Skin of body (tissue), 2 donors: ENCODE data around the gene TMEM114. TPM values are rescaled to one million over a fixed set of nuclear protein-coding genes. Genes with fewer than 3 reads are reported as not detected.

Source experiments
- DNase-seq: peaks from one replicate; lab custom pipeline; 2025; lab: John Stamatoyannopoulos, UW
- total RNA-seq: library from RNA; depleted of rRNA; stranded (reverse); fragments of >200 nt; gene quantifications from one replicate; pipeline ENCODE4 v1.2.3, GENCODE V29; 2014

TMEM114 gene
- total RNA-seq, 1 donor from 2014 or later = not detected

- DNase-seq = no peak
Observed at GRCh38 chr16:8611886-8612600, 21.7 kb upstream of the TMEM114 start.

GRCh38 chr16:8611122-8611521, 20.8 kb upstream of the TMEM114 start:
- DNase-seq = no peak

- DNase-seq = no peak
Observed at GRCh38 chr16:8607214-8607613, 16.9 kb upstream of the TMEM114 start.

- DNase-seq = no peak
Observed at GRCh38 chr16:8605554-8605953, 15.2 kb upstream of the TMEM114 start.

- no peak for DNase-seq
Observed at GRCh38 chr16:8600144-8600775, 9.9 kb upstream of the TMEM114 start.

- no peak for DNase-seq
Observed at GRCh38 chr16:8596581-8596980, 6.3 kb upstream of the TMEM114 start.

- DNase-seq = no peak
Observed at GRCh38 chr16:8595783-8596182, 5.5 kb upstream of the TMEM114 start.

GRCh38 chr16:8594149-8594666, 3.9 kb upstream of the TMEM114 start:
- DNase-seq = no peak

- DNase-seq = no peak
Observed at GRCh38 chr16:8591451-8591850, 1.1 kb upstream of the TMEM114 start.

- no peak for DNase-seq
Observed at GRCh38 chr16:8590811-8591210, 500 bp upstream of the TMEM114 start.

GRCh38 chr16:8589057-8589899, 1.0 kb downstream of the TMEM114 start:
- no peak for DNase-seq

- DNase-seq = no peak
Observed at GRCh38 chr16:8588682-8589056, 1.6 kb downstream of the TMEM114 start.

- DNase-seq = no peak
Observed at GRCh38 chr16:8587065-8587464, 3.2 kb downstream of the TMEM114 start.

- no peak for DNase-seq
Observed at GRCh38 chr16:8585857-8586256, 4.5 kb downstream of the TMEM114 start.

- DNase-seq = no peak
Observed at GRCh38 chr16:8585041-8585440, 5.3 kb downstream of the TMEM114 start.

- no peak for DNase-seq
Observed at GRCh38 chr16:8583732-8584131, 6.6 kb downstream of the TMEM114 start.

GRCh38 chr16:8583199-8583598, 7.1 kb downstream of the TMEM114 start:
- no peak for DNase-seq

- DNase-seq = no peak
Observed at GRCh38 chr16:8581831-8582580, 8.3 kb downstream of the TMEM114 start.

- no peak for DNase-seq
Observed at GRCh38 chr16:8579559-8579958, 10.8 kb downstream of the TMEM114 start.

- DNase-seq = no peak
Observed at GRCh38 chr16:8577678-8578304, 12.5 kb downstream of the TMEM114 start.
